Esophagus squamous epithelium (tissue), 5 donors: ENCODE data around the gene SPSB1. TPM values are rescaled to one million over a fixed set of nuclear protein-coding genes. Genes with fewer than 3 reads are reported as not detected.

ENCODE experiments used
- DNase-seq: peaks from one replicate; lab custom pipeline; 2025; lab: John Stamatoyannopoulos, UW
- H3K27ac ChIP-seq, 4 donors: fragments of 200-600 bp; sonication (generic); one replicate each; pipeline ENCODE4 v1.5.1; 2016 to 2019; ENCODE audit warnings: mild to moderate bottlenecking in 1 of 4
- H3K27me3 ChIP-seq, 4 donors: fragments of 200-600 bp; sonication (generic); 1 replicate in 3 of 4; 2 replicates in 1 of 4; pipeline versions ENCODE4 v1.5.1 to v1.6.0; 2017 to 2021; ENCODE audit warnings: antibody characterized with exemption in 1 of 4
- H3K36me3 ChIP-seq, 3 donors: fragments of 200-600 bp; sonication (generic); one replicate each; pipeline ENCODE4 v1.5.1; 2016 to 2019
- H3K4me1 ChIP-seq, 3 donors: fragments of 200-600 bp; sonication (generic); one replicate each; pipeline ENCODE4 v1.5.1; 2017 to 2019
- H3K4me3 ChIP-seq, 4 donors: fragments of 200-600 bp; sonication (generic); 1 replicate in 3 of 4; 2 replicates in 1 of 4; pipeline ENCODE4 v1.5.1; 2016 to 2019; ENCODE audit warnings: mild to moderate bottlenecking in 2 of 4, moderate library complexity in 1 of 4
- H3K9me3 ChIP-seq, 3 donors: fragments of 200-600 bp; sonication (generic); one replicate each; pipeline ENCODE4 v1.5.1; 2016 to 2019
- CTCF ChIP-seq, 6 experiments: fragments of 450-650 bp in 4 of 6; fragments of 200-600 bp in 2 of 6; sonication (generic) in 2 of 6; IDR thresholded peaks; one replicate each; pipeline ENCODE4 v1.5.1; 2016 to 2019; ENCODE audit warnings: antibody characterized with exemption in 6 of 6, mild to moderate bottlenecking in 4 of 6, moderate library complexity in 4 of 6
- POLR2A ChIP-seq, 4 donors: fragments of 450-650 bp; IDR thresholded peaks; one replicate each; pipeline ENCODE4 v1.6.1; 2017; ENCODE audit warnings: antibody characterized with exemption in 4 of 4, mild to moderate bottlenecking in 4 of 4, moderate library complexity in 3 of 4
- WGBS, 2 donors: methylation state at CpG; one replicate each; pipeline ENCODE4 v1.1.5; 2018; 5-methylcytosine and 5-hydroxymethylcytosine counted together
- intact Hi-C: fragments of 100-400 bp; cut with DNase I; formaldehyde crosslinking; loops from one replicate; pipeline ENCODE4 v1.15.0; 2022
- total RNA-seq, 4 donors: library from RNA; depleted of rRNA; stranded (reverse); fragments of >200 nt; gene quantifications; one replicate each; pipeline ENCODE4 v1.1.0, GENCODE V29; 2016
- donor health status: DM: yes; HTN: yes; CAD: no.

The SPSB1 gene
- total RNA-seq, 4 donors from 2014 or later: 15.2 to 35.5 (median 25.2) TPM

GRCh38 chr1:9385801-9386573 lies 93.3 kb downstream of the SPSB1 start:
- TF ChIP-seq POLR2A (IDR thresholded peaks at IDR 0.05): no peak
- TF ChIP-seq CTCF (IDR thresholded peaks at IDR 0.05): no peak
- Histone ChIP-seq H3K9me3 (no peaks in the 10 kb centered on the region), H3K4me3 (no peak overlapping the region), H3K4me1 (peaks cover 8 to 37% (median 21%) of the 10 kb centered on the region in 3 donors), H3K27ac (peak overlapping the region; percentile 3 to 49 (median 37)), H3K36me3 (no peaks in the 10 kb centered on the region), H3K27me3 (no peaks in the 10 kb centered on the region)
- no peak for DNase-seq
- 75 to 77% methylated on average over 16 to 17 of the region's 20 CpGs for WGBS, 2 donors
- intact Hi-C loops: no loop called here

DNA sequence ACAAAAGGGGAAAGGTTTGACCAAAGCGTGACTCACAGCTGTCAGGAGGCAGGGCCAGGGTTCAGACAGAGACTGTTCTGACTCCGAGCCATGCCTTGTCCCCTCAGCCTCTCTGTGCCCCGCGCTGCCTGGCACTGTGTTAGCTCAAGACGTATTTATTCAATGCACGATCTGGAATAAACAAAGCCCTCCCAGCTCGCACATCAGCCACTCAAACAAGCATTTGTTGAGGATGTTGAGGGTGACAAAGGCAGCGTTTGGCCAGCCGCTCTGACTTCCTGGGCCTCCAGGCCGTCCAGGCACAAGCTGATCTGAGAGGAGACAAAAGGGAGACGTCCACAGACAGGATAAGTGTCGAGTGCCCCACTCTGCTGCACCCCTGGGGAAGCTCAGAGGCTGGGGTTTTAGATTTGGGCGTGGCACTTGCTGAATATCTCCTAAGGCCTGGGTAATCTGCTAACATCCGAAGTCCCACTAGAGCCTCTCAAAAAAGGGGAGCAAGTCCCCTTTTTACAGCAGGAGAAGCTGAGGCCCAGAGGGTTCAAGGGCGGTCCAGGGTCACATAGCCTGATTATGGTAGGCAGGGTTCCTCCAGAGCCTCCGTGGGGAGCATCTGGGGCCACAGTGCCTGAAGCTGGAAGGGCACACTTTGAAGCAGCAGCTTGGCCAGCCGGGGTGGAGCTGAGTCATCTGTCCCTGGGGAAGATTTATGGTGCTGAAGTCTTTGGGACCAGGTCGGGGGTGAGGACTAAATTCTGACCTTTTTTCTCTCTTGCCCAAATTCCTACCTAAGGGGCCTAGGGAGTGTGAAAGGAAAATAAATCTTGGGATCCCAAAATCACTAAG lies 95.9 kb downstream of the SPSB1 start:
- 41 to 50% methylated on average over 4 to 7 of the region's 18 CpGs for WGBS, 2 donors
- peak overlapping the region in 3 of 4 donors; percentile 32 to 69 (median 48) for H3K27ac ChIP-seq
- peaks cover 8 to 37% (median 21%) of the 10 kb centered on the region in 3 donors for H3K4me1 ChIP-seq
- DNase-seq: no peak
- no peaks in the 10 kb centered on the region for H3K9me3 ChIP-seq
- intact Hi-C loops: no loop called here
- no peak for TF ChIP-seq CTCF (IDR thresholded peaks at IDR 0.05)
- TF ChIP-seq POLR2A (IDR thresholded peaks at IDR 0.05): no peak
- peaks cover 0 to 1% (median 0%) of the 10 kb centered on the region in 4 donors for H3K27me3 ChIP-seq
- H3K36me3 ChIP-seq: no peaks in the 10 kb centered on the region
- H3K4me3 ChIP-seq: no peak overlapping the region

- Histone ChIP-seq H3K27ac (no peak overlapping the region), H3K4me3 (no peak overlapping the region), H3K9me3 (no peaks in the 10 kb centered on the region), H3K4me1 (peaks cover 2 to 25% (median 11%) of the 10 kb centered on the region in 3 donors), H3K27me3 (peaks cover 0 to 4% (median 0%) of the 10 kb centered on the region in 4 donors), H3K36me3 (no peaks in the 10 kb centered on the region)
- DNase-seq: no peak
- WGBS, 2 donors: 69 to 79% methylated on average over 7 of the region's 7 CpGs
- TF ChIP-seq CTCF (IDR thresholded peaks at IDR 0.05): no peak
- no peak for TF ChIP-seq POLR2A (IDR thresholded peaks at IDR 0.05)
- intact Hi-C loops: no loop called here
Observed at GRCh38 chr1:9389968-9390367, 97.3 kb downstream of the SPSB1 start.

GRCh38 chr1:9391620-9392019 lies 98.9 kb downstream of the SPSB1 start:
- Histone ChIP-seq H3K36me3 (no peaks in the 10 kb centered on the region), H3K4me3 (no peak overlapping the region), H3K9me3 (no peaks in the 10 kb centered on the region), H3K27me3 (peaks cover 0 to 4% (median 0%) of the 10 kb centered on the region in 4 donors), H3K4me1 (peaks cover 0 to 13% (median 6%) of the 10 kb centered on the region in 3 donors), H3K27ac (no peak overlapping the region)
- no peak for DNase-seq
- 86 to 87% methylated on average over 5 to 6 of the region's 6 CpGs for WGBS, 2 donors
- intact Hi-C loops: no loop called here
- TF ChIP-seq POLR2A (IDR thresholded peaks at IDR 0.05): no peak
- no peak for TF ChIP-seq CTCF (IDR thresholded peaks at IDR 0.05)
